ENCODE results near the gene MUL1.

Gene MUL1

GRCh38 chr1:20470194-20470593, 37.8 kb downstream of the MUL1 start:
- DNase-seq (ENCODE audit: low read depth): no peak

GRCh38 chr1:20469406-20470076, 38.4 kb downstream of the MUL1 start:
- DNase-seq (ENCODE audit: low read depth): no peak

- DNase-seq (ENCODE audit: low read depth): no peak
Measured at GRCh38 chr1:20466273-20466672, 41.7 kb downstream of the MUL1 start.

- no peak for DNase-seq (ENCODE audit: low read depth)
Measured at GRCh38 chr1:20465187-20465586, 42.8 kb downstream of the MUL1 start.

- DNase-seq (ENCODE audit: low read depth): no peak
Measured at GRCh38 chr1:20463502-20463901, 44.4 kb downstream of the MUL1 start.

GRCh38 chr1:20462397-20462796, 45.6 kb downstream of the MUL1 start:
- DNase-seq (ENCODE audit: low read depth): no peak

GRCh38 chr1:20458717-20459116, 49.2 kb downstream of the MUL1 start:
- no peak for DNase-seq (ENCODE audit: low read depth)

GRCh38 chr1:20454004-20454403, 53.9 kb downstream of the MUL1 start:
- no peak for DNase-seq (ENCODE audit: low read depth)

GRCh38 chr1:20449735-20450311, 58.1 kb downstream of the MUL1 start:
- DNase-seq (ENCODE audit: low read depth): no peak

Measured in stimulated activated CD8-positive, alpha-beta memory T cell treated with anti-CD3 and anti-CD28 coated beads, Interleukin-12 subunit alpha, Interleukin-12 subunit beta, amount 100 ng/mL, for 1 hour (primary cell).